Stimulated activated CD8-positive, alpha-beta memory T cell treated with anti-CD3 and anti-CD28 coated beads, Interleukin-4, amount 100 ng/mL, for 1 hour (primary cell): Measurements from ENCODE around the gene PHF21B.
"Not testable (repeated sequence)": the region's sequence is repeated elsewhere in the genome, so short reads cannot be mapped to it uniquely, and the experiment has no call there.

Experiments
- DNase-seq, 2 donors: peaks; one replicate each; pipeline ENCODE4 v3.0.0-alpha.2; 2020; ENCODE audit warnings: low read depth in 2 of 2, low spot score in 1 of 2

PHF21B gene

DNA sequence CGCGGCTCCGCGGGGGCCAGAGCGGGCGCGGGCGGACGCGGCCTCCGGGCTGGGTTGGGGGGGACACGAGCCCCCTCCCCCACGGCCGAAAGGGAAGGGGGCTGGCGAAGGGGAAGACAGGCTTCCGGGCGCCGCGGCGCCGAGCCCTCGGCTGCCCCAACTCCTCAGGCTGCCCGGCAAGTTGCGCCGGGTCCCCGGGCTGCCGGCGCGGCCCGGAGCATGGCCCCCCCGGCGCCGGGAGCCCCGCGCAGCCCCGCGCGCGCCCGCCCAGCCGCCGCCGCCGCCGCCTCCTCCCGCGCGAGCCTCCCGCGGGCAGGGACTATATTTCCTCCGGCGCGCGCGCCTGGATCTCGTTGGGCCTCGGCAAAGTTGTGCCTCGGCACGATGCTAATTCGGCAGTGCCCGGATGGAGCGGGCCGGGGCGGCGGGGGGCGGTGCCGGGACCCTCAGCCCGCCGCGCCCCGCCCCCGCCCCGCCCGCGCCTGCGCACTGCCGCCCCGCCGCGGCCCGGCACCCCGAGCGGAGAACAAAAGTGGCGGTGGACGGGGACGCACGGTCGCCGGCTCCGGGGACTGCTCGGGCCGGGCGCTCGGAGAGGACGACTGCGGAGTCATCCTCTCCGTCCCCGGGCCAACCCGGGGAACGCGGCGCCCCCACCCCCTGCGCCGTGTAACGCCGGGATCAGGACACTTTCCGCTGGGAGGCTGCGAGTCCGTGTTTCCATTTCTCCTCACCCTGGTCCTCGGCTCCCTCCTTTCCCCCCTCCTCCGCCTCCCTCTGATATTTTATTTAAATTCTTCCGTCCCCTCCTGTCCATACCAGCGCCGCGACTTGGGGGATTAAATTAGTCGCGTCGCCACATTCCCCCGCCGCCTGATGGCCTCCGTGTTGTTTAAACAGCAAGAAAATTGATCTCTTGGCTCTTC lies at the start of gene PHF21B:
Gene PHF21B, minus strand, starts transcription at position 400 of the 926 bp plus-strand sequence. CDS start 456 bp downstream, outside the sequence.
- DNase-seq = no peak

DNA sequence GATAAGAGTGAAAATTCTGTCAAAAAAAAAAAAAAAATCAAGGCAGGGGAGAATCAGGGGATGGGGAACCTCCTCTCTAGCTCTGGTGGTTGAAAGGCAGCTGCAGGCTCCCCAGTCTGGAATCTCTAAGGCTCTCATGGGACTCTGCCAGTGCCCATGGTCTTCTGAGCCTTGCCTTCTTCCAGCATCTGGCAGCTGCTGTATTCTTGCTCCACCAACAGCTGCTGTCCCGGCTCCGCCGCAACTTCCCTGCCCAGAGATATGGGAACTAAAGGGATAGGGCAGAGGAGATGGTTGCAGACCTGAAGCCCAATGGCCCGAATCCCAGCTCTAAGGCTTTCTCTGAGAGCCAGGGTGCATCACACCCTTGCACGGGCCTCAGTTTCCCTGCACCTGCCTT lies 49.5 kb upstream of the PHF21B start:
- DNase-seq = no peak

DNA sequence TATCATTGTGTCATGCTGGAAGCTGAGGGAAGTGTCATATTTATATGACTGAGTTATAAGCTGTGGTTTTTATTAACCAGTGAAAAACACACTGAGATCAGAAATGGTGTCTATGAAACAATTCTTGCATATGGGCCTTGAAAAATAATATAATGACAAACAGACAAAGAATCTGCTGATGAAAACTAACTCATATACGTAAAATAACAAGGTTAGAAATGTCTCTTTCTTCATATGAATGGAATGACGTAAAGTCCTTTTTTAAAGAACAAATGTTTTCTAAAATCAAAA lies 48.8 kb upstream of the PHF21B start:
- DNase-seq = no peak

DNA sequence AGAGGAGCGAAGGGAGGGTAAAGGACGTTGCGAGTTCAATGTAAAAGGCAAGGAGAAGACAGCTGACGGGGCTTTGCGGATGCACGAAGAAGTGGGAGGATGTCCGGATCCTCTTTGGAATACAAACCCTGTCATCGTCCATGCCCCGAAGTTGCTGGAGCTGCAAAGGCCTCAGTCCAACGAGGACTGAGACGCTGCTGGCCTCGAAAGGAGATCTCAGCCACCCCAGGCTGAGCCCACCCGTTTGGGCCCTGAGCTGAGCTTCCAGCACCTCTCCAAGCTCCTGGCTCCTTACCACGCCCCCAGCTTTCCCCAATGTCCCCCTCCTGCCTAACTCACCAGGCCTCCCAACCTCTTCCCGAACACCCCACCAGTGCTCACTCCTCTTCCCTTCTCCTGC lies 46.1 kb upstream of the PHF21B start:
- no peak for DNase-seq

DNA sequence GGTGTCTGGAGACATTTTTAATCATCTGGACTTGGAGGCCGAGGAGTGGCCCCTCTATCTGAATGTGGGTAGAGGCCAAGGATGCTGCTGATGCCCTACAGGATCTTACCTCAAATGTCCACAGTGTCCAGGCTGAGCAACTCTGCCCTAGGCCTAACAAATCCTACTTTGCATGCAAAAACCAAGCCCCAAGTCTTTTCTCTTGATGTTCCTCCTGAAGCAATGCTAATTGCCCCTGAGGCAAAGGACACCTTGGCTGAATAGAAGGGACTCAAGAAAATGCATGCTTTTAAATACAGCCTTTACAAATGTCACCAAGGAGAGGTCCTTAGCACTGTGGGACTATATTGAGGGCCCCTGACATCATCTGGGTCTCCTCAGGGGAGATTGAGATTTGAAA lies 43.8 kb upstream of the PHF21B start:
- DNase-seq = no peak

DNA sequence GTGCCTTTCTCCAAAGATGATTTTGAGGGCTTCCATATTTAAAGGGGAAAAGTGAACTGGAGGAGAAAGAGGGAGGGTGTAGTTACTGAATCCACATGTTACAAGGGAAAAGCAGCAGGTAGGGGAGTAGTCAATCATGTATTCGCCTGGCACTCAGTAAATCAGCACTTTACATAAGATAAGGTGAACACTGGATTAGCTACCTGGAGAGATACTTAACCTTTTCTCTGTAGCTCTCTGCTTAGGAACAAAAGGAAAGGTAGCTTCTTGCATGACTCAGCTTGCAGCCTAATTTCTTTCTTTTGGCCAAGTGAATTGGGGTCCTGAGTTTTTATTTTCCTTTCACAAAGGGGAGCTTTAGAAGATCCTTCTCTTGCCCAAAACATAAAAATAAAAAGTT lies 43.3 kb upstream of the PHF21B start:
- DNase-seq = no peak

DNA sequence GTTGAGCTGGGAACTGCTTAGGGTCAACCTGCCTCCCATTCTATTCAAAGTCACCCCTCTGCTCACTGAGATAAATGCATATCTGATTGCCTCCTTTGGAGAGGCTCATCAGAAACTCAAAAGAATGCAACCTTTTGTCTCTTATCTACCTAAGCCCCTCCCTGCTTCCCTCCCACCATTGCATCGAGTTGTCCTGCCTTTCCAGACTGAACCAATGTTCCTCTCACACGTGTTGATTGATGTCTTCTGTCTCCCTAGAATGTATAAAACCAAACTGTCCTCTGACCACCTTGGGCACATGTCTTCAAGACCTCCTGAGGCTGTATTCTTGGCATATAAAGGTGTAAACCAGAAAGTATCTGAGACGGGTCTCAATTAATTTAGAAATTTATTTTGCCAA lies 42.9 kb upstream of the PHF21B start:
- not testable (repeated sequence) for DNase-seq

DNA sequence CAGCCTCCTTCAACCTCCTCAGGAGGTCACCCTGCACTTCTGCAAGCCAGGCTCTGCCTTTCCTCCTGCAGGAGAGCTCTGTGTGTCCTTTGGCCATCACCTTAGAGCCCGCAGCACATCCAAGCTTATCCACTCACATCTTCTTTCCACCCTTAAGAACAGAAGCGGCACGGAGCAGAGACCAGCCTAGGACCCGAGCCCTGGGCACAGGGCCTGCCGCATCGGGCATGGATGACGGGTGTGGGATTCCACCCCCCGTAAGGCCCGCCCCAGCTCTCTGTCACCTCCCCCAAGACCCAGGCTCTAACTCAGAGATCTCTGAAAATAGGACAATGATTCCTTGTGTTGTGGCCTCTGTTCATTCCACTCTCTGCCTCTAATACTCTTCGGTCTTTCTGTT lies 42.1 kb upstream of the PHF21B start:
- DNase-seq = no peak

DNA sequence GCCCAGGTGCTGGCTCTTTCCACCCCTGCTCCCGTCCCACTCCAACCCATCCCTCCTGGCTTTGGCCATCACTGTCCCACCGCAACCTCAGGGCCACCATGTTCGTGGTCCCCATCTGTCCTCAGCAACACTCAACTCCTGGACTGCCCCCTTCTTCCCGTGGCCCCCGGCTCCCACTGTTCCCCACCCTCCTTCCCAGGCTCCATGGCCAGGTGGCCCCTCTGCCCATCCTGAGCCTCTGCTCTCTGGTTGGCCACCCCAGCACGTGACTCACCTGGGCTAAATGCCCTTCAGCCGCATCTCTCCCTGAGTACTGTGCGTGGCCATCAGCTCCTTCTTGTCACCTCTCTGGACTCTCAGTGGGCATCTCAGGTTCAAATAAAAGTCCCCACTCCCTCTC lies 41.6 kb upstream of the PHF21B start:
- no peak for DNase-seq

DNA sequence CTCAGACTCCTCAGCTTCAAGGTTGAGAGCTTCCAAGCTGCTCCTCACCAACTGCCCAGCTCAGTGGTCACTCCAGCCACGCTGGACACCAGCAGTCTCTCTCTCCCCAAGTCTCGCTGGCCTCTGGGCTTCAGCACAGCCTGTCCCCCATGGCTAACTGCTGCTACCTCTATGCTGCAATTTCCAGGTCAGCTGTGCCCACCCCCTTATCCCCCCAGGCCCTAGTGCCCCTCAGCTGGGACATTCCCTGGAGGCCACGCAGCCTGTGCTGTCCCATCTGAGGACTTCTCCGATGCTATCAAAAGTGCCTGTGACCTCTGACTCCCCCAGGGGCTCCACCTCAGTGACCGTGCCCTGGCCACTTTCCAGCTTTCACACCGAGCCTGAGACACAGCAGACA lies 37.5 kb upstream of the PHF21B start:
- DNase-seq = no peak

DNA sequence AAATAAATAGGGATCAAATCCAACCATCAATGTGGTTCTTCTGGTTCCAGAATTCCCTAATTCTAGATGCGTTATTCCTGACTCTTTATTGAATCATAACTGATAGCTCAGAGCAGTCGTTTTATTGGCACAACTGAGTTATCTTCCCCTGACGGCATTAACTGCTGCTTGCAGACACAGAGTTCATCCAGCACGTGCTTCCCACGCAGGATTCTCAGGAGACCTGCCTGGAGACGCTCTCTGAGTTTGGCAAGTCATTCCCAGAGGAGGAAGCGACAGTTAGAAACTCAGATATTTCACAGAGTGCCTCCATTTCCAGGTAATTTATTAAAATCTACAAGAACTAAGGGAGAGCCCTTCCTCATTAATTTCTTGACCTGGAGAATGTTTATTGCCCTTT lies 35.4 kb upstream of the PHF21B start:
- no peak for DNase-seq

DNA sequence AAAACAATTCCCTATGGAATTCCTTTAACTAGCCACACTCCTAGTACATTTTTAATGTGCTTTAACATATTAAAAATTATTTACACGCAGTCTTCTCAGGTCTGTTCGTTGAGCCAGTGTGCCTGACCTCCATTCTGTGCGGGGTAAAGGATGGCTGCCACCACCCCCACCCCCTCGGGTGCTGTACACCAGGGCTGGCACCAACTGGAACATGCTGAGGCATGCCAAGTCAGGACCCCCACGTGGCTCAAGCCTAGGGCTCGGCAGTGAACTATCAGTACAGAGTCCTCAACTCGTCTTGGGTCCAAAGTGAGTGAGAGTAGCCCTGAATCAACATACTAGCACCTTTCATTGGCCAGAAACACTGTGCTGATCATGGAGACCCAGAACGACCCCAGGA lies 32.5 kb upstream of the PHF21B start:
- DNase-seq = no peak

DNA sequence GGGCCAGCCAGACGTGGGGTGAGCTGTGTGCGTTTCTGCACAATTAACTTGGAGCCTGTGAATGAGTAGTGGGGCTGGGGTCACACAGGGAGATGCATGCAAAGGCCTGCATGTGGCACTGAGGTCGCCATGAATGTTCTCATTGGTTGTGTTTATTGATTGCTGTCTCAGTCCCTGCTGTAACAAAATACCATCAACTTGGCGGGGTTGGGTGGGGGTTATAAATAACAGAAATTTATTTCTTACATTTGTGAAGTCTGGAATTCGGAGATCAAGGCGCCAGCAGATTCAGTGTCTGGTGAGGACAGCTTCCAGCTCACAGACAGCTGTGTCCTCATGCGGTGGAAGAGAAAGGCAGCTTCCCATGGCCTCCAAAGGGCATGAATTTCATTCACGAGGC lies 29.3 kb upstream of the PHF21B start:
- DNase-seq = no peak

DNA sequence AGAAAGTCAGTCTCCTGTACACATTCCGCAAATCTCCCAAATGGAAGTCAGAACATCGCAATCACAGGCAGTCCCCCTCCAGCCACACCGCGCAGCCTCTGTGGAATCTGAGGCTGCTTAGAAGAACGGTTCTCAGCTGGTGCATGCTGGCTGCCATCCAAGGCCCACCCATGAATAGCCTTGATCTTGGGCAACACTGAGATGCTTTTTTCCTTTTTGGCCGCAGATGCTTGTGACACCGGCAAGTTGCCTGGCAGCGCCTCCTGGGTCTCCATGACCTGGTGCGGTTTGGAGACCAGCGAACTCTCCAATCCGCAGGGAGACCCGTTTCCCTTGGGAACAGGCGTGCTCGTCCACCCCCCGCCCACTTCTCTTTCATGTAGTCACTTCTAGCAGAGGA lies 26.3 kb upstream of the PHF21B start:
- DNase-seq = no peak

DNA sequence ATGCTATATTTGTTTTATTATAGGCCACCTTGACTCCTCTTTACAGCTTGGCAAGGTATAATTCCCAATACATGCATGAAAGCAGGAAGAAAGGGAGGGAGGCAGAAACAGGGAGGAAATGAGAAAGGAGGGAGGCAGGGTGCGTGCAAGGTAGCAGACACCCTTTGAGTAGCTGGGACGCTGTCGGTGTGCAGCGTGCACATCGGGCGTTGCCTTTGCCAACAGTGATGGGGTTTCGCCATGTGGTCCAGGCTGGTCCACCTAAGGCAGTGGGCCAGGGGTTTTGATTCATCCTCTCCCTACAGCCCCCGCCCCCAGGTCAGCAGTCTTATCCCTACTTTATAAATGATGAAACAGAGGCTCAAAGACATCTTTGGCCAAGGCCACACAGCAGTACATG lies 25.0 kb upstream of the PHF21B start:
- DNase-seq = no peak

DNA sequence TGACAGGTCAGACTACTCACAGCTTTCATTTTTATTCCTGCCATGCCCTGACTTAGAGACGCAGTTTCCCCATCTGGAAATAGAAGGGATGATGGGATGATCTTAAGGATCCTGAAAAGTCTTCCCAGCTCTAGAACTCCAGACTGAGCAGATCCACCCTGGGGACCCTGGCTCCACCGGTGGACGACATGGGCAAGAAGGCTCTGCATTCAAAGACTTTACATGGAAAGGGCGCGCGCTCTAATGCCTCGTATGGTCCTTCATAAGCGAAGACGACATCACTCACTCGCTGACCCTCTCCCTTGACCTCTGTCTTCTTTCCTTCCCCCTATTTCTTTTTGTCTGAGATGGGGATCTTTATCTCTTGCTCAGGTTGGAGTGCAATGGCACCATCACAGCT lies 24.4 kb upstream of the PHF21B start:
- DNase-seq = no peak

DNA sequence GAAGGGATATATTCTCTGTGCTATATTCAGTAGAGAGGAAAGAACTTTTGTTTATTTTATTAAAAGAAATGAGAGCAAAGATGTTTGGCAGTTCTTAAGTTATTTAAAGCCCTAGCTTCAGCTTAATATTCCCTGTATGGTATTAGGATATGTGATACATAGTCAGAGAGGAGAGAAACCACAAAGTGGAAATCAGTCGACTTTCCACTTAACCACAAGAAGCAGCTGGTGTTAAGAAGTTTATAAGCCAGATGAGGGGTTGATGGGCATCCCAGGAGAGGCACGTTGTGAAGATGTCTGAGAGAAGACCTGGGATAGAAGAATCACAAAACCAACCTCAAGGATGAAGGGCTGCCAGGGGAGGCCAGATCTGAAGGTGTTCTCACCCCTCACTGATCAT lies 23.3 kb upstream of the PHF21B start:
- DNase-seq = no peak

DNA sequence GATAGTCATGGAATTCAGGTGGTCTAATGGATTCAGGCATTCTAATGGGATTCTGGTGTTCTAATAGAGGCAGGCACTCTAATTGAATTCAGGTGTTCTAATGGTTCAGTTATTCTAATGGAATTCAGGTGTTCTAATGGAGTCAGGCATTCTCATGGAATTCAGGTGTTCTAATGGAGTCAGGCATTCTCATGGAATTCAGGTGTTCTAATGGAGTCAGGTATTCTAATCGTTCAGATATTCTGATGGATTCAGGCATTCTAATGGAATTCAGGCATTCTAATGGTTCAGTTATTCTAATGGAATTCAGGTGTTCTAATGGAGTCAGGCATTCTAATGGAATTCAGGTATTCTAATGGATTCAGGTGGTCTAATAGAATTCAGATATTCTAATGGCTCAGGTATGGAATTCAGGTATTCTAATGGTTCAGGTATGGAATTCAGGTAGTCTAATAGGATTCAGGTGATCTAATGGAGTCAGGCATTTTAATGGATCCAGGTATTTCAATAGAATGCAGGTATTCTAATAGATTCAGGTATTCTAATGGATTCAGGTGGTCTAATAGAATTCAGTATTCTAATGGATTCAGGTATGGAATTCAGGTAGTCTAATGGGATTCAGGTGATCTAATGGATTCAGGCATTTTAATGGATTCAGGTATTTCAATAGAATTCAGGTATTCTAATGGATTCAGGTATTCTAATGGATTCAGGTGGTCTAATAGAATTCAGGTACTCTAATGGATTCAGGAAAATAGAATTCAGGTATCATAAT lies 22.0 kb upstream of the PHF21B start:
- DNase-seq = no peak

DNA sequence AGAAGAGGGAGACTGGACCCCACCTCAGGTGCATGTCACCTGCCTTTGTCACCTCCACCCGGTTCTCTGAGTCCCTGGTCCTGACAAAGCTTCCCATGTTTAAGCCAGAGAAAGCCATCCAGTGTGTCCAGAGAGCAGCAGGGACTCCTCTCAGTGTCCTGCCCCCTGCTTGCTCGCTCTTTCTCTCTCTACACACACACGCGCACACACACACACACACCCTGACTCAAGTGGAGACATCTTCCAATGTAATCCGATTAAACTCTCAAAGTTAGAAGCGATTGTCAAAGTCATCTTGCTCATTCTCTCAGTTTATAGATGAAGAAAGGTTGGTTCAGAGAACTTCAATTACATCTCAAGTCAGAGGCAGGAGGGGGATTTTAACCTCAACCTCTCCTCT lies 19.7 kb upstream of the PHF21B start:
- DNase-seq = no peak

DNA sequence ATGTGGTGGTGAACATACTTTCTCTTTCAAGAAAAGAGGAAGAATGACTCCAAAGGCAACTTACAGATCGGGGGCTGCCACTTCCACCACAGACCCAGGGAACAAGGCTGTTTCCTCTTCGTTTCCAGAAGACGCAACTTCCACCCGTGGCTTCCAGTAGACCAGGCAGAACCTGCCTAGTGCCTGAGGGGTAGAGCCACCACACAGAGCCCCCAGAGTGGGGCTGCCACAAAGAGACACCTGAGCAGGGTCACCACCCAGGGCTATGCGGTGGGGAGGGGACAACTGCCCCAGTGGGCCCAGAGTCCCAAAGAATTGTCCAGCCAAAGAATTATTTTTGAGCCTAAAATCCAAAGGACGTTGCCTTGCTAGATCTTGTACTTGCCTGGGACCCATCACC lies 16.7 kb upstream of the PHF21B start:
- no peak for DNase-seq

DNA sequence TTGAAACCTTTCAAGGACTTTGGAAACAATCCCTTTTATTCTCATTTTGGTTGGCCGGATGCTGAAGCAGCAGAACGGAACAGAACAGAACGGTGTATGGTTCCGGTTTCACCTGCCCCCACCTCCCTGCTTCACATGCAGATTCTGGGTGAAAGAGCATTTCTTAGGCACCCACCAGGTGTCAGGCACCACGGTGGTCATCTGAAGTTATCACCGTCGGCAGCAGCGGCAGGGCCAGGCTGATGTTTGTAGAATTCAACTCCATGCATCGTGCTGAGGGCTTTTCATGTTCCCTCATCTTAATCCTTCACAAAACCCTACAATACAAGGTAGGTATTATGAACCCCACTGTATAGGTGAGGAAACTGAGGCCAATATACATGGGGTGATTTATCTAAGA lies 13.6 kb upstream of the PHF21B start:
- no peak for DNase-seq

DNA sequence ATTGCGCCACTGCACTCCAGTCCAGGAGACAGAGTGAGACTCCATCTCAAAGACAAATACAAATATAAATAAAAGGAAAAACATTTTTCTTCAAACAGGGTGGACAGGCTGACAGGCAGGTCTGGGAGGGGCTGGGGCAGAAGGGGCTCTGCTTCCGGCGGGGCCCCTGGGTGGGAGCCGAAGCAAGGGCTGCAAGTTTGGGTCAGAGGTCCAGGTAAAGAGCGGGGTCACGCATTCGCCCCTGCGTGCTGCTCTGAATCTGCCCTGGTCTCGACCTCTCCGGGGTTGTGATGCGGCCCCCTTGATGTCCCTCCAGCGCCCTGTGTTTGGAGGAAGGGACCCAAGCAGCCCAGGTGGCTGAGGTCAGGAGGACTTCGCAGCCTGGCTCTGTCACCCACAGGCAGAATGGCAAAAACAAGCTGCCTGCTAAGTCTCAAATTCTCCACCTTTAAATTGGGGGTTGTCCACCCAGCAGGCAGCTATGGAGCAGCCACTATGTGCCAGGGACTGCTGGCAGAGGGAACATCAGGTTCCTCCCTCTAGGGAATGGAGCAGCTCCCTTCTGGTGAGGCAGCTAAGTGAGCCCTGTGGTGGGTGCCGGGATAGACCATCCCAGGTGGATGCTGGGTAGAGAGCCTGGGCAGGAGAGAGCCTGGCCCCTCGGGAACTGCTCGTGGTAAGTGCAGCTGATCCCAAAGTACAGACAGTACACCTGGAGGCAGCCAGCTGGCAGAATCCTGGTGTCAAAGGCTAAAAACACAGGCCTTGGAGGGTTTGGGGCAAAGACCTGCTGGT lies 10.3 kb upstream of the PHF21B start:
- no peak for DNase-seq
